ENCODE results near the gene ZFP36L2. TPM values are rescaled to one million over a fixed set of nuclear protein-coding genes. Genes with fewer than 3 reads are reported as not detected.

Gene ZFP36L2
- total RNA-seq, 1 donor from 2014 or later, result 222 TPM

DNA sequence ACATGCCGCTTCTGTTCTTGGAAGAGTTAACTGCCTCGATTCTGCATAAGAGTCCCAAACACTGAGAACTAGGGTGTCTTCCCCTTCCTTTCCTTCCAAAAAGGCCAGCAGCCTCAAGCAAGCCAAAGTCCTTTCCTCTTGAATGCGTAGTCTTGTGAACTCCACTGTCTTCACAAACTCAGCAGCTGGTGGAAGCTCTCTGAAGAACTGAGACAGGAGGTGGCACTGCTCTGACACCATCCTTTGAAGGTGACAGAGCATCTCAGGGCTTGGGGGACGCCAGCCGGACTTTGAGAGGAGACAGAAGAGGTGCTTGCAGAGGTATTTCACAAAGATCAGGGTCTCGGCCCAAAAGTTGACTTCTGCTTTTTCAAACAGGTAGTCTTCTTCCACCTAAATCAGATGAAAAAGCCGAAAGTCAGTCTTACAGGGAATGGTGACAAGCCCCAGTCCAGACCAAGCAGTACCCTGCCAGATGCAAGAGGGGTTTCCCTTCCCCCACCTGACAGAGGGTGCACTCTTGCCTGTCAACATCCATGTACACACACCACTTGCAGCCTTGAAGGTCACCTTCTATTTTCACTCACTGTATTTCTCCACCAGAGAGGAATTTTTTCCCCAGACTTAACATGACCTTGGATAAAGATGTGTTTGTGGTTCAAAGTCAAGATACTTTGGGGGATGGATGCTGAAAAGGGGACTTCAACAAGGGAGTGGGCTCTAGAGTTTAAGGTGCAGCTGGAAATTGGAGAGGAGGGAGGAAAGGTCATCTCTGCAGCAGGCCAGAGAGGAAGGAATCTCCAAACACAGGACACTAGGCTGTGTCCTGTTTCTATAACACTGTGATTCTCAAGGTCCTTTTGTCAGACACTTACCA is 4.8 kb upstream of the ZFP36L2 start:
- TF ChIP-seq, protein P1, sequence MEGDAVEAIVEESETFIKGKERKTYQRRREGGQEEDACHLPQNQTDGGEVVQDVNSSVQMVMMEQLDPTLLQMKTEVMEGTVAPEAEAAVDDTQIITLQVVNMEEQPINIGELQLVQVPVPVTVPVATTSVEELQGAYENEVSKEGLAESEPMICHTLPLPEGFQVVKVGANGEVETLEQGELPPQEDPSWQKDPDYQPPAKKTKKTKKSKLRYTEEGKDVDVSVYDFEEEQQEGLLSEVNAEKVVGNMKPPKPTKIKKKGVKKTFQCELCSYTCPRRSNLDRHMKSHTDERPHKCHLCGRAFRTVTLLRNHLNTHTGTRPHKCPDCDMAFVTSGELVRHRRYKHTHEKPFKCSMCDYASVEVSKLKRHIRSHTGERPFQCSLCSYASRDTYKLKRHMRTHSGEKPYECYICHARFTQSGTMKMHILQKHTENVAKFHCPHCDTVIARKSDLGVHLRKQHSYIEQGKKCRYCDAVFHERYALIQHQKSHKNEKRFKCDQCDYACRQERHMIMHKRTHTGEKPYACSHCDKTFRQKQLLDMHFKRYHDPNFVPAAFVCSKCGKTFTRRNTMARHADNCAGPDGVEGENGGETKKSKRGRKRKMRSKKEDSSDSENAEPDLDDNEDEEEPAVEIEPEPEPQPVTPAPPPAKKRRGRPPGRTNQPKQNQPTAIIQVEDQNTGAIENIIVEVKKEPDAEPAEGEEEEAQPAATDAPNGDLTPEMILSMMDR (IDR thresholded peaks at IDR 0.05; ENCODE audit: unreplicated experiment), result no peak
- Mint-ChIP-seq H3K27me3 (no peaks in the 10 kb centered on the region), H3K36me3 (ENCODE audit: insufficient read depth) (peaks cover 6% of the 10 kb centered on the region), H3K9me3 (ENCODE audit: low read depth) (no peaks in the 10 kb centered on the region), H3K4me3 (ENCODE audit: low read depth) (no peak overlapping the region), H3K27ac (no peak overlapping the region), H3K4me1 (ENCODE audit: low read depth) (peaks cover 16% of the 10 kb centered on the region)
- no peak for DNase-seq (ENCODE audit: low spot score, unreplicated experiment)

DNA sequence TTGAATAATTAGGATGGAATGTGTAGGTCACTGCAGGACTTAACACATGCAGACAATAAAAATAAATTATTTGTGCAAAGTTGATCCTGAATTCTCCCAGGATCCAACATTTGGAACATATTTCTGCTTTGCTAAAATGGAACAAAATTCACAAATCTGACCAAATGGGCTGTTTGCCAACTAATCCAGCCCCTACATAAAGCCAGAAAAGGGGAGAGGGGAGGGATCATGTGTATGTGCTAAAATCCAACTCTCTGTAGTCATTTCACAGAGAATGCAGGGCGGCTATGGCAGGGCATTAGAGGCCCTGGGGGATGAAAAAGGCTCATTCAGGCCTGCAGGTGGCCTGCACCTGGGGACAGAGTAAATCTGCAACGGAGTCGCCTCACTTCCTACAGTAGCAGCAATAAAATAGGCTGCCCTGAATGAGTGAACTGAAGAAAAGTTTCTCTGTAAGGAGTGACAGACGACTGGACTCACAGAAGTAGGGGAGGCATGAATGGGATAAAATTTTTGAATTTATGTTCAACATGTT is 4.0 kb upstream of the ZFP36L2 start:
- no peaks in the 10 kb centered on the region for H3K27me3 Mint-ChIP-seq
- no peak overlapping the region for H3K4me3 Mint-ChIP-seq (ENCODE audit: low read depth)
- DNase-seq (ENCODE audit: low spot score, unreplicated experiment), result no peak
- H3K4me1 Mint-ChIP-seq (ENCODE audit: low read depth), result peaks cover 16% of the 10 kb centered on the region
- TF ChIP-seq, protein P1 (IDR thresholded peaks at IDR 0.05; ENCODE audit: unreplicated experiment), result peak; percentile 27
- H3K27ac Mint-ChIP-seq, result peak overlapping the region; percentile 67
- H3K36me3 Mint-ChIP-seq (ENCODE audit: insufficient read depth), result peaks cover 7% of the 10 kb centered on the region
- no peaks in the 10 kb centered on the region for H3K9me3 Mint-ChIP-seq (ENCODE audit: low read depth)

DNA sequence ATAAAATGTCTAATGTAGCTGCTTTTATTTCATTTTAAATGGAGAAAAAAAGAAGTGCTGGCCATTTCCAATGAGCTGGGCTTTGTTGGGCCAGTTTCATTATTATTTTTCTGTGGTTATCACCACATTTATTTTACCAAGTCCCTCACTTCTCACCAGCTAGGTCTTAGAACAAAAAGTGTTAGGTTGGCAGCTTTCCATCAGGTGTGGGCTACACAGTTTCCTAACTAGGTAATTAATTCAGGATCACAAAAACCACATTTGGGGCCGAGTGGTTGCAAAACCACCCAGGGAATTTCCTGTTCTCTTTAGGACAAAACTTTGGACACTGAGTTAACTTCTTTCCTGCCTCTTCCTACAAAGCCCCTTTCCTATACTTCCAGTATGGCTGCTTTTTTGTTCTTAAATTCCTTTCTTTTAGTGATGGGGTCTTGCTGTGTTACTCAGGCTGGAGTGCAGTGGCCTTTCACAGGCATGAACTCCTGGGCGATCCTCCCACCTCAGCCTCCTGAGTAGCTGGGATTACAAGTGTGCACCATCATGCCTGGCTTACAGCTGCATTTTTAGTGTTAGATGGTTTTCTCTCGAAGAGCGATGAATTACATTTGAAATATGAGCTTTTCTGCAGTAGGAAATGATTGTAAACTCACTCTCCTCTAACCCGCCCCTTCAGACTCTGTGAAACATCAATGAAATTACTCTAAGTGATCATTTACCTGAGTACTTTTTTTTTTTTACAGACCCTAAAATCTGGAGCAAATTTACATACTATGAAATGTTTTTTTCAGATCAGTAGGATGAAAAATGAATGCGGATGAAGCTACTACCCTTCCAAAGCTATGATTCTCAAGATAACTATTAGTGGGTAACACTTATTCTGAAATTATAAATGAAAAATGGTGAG is 2.6 kb upstream of the ZFP36L2 start:
- Mint-ChIP-seq H3K27ac (peak overlapping the region; percentile 82), H3K4me3 (ENCODE audit: low read depth) (peak overlapping the region; percentile 11), H3K4me1 (ENCODE audit: low read depth) (peaks cover 16% of the 10 kb centered on the region), H3K36me3 (ENCODE audit: insufficient read depth) (peaks cover 13% of the 10 kb centered on the region), H3K9me3 (ENCODE audit: low read depth) (no peaks in the 10 kb centered on the region), H3K27me3 (no peaks in the 10 kb centered on the region)
- no peak for DNase-seq (ENCODE audit: low spot score, unreplicated experiment)
- TF ChIP-seq, protein P1 (IDR thresholded peaks at IDR 0.05; ENCODE audit: unreplicated experiment), result no peak

GRCh38 chr2:43228321-43228751 is 1.9 kb upstream of the ZFP36L2 start:
- Mint-ChIP-seq H3K4me1 (ENCODE audit: low read depth) (peaks cover 16% of the 10 kb centered on the region), H3K9me3 (ENCODE audit: low read depth) (no peaks in the 10 kb centered on the region), H3K36me3 (ENCODE audit: insufficient read depth) (peaks cover 18% of the 10 kb centered on the region), H3K27ac (peak overlapping the region; percentile 94), H3K4me3 (ENCODE audit: low read depth) (peak overlapping the region; percentile 77), H3K27me3 (no peaks in the 10 kb centered on the region)
- TF ChIP-seq, protein P1 (IDR thresholded peaks at IDR 0.05; ENCODE audit: unreplicated experiment), result no peak
- no peak for DNase-seq (ENCODE audit: low spot score, unreplicated experiment)

GRCh38 chr2:43227830-43228281 is 1.4 kb upstream of the ZFP36L2 start:
- Mint-ChIP-seq H3K27me3 (no peaks in the 10 kb centered on the region), H3K4me1 (ENCODE audit: low read depth) (peaks cover 17% of the 10 kb centered on the region), H3K27ac (peak overlapping the region; percentile 94), H3K36me3 (ENCODE audit: insufficient read depth) (peaks cover 20% of the 10 kb centered on the region), H3K4me3 (ENCODE audit: low read depth) (peak overlapping the region; percentile 77), H3K9me3 (ENCODE audit: low read depth) (no peaks in the 10 kb centered on the region)
- TF ChIP-seq, protein P1 (IDR thresholded peaks at IDR 0.05; ENCODE audit: unreplicated experiment), result no peak
- no peak for DNase-seq (ENCODE audit: low spot score, unreplicated experiment)
